ENCODE results near the gene VPS26B.

DNA sequence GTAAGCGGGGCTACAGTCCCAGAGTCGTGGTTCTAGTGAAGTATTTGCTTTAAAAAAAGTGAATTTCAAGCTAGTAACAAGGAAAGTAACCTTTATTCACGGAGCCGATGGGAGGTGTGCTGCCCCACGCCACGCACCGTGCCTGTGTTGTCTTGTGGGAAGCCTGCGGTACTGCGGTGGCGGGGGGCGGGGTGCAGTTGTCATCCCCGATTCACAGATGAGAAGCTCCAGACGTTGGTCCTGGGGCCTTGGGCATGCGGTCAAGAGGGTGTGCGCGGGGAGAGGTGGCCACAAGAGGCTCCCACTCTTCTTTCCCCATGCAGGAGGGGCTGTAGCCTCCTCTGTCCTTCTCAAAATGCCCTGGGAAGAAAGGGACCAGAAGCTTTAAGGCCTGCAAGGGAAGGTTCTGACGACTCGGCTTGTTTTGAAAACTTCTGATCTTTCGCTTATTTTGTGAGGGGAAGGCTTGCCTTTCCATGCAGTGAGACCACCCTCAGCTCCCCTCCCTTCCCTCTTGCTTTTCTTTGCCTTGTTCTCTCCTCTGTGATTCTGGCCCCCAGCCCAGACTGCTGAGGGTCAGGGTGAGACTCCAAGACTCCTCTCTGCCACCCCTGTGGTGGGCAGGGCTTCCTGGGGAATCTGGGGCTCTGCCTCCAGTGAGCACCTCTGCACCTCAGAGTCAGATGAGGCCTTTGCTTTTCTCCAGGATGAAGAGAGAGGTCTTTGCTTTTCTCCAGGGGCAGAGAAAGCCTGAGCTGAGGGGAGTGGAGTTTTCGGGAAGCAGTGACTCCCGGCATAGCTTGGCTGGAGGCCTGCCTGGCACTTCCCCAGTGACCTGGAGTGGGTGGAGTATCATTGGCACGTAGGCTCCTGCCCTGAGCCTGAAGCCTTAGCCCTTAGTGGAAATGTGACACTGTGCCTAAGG, 57.9 kb downstream of the VPS26B start:
- TF ChIP-seq, protein P1, sequence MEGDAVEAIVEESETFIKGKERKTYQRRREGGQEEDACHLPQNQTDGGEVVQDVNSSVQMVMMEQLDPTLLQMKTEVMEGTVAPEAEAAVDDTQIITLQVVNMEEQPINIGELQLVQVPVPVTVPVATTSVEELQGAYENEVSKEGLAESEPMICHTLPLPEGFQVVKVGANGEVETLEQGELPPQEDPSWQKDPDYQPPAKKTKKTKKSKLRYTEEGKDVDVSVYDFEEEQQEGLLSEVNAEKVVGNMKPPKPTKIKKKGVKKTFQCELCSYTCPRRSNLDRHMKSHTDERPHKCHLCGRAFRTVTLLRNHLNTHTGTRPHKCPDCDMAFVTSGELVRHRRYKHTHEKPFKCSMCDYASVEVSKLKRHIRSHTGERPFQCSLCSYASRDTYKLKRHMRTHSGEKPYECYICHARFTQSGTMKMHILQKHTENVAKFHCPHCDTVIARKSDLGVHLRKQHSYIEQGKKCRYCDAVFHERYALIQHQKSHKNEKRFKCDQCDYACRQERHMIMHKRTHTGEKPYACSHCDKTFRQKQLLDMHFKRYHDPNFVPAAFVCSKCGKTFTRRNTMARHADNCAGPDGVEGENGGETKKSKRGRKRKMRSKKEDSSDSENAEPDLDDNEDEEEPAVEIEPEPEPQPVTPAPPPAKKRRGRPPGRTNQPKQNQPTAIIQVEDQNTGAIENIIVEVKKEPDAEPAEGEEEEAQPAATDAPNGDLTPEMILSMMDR (conservative IDR thresholded peaks at IDR 0.05): no peak
- no peak for TF ChIP-seq EZH2 (IDR thresholded peaks at IDR 0.05; ENCODE audit: low read depth)

Data from PC-9 (cell line).